HepG2 (cell line): ENCODE data around the gene FGGY. TPM values are rescaled to one million over a fixed set of nuclear protein-coding genes. Genes with fewer than 3 reads are reported as not detected.

Experiments used
- KDM4B ChIP-seq: sonication (generic); formaldehyde crosslinking; IDR thresholded peaks from 2 replicates; pipeline ENCODE4 v1.4.0; 2020; ENCODE audit warnings: missing genetic modification reagents
- MAZ ChIP-seq, 2 experiments: sonication (generic) in 1 of 2; formaldehyde crosslinking in 1 of 2; IDR thresholded peaks; 2 replicates each; pipeline versions ENCODE4 v1.5.0 to v1.6.1; 2012 to 2020; ENCODE audit warnings: low read depth in 2 of 2, mild to moderate bottlenecking in 2 of 2, borderline replicate concordance in 1 of 2, improper control_type of control experiment in 1 of 2, low read length in 1 of 2, missing genetic modification reagents in 1 of 2, moderate library complexity in 1 of 2
- MXD4 ChIP-seq: IDR thresholded peaks from 2 replicates; pipeline ENCODE4 v1.6.1; 2016; ENCODE audit warnings: mild to moderate bottlenecking, missing biosample characterization, missing genetic modification reagents
- PHB2 ChIP-seq: fragments of 450-650 bp; IDR thresholded peaks from 2 replicates; pipeline ENCODE4 v1.6.1; 2018; ENCODE audit not compliant: partially characterized antibody
- STAT6 ChIP-seq: sonication (generic); formaldehyde crosslinking; IDR thresholded peaks from 2 replicates; pipeline ENCODE4 v1.4.0; 2020; ENCODE audit warnings: missing genetic modification reagents, mild to moderate bottlenecking, borderline replicate concordance
- TAF15 ChIP-seq: fragments of 200-400 bp; formaldehyde crosslinking; IDR thresholded peaks from one replicate; pipeline ENCODE4 v1.6.1; 2018; ENCODE audit warnings: mild to moderate bottlenecking, low read depth, low read length; ENCODE audit not compliant: poor library complexity, severe bottlenecking
- TCF7L2 ChIP-seq: IDR thresholded peaks from 2 replicates; pipeline ENCODE4 v1.6.1; 2011; ENCODE audit warnings: mild to moderate bottlenecking, low read depth, low read length, moderate library complexity
- ZBTB37 ChIP-seq: sonication (generic); formaldehyde crosslinking; IDR thresholded peaks from 2 replicates; pipeline ENCODE4 v1.4.0; 2020; ENCODE audit warnings: mild to moderate bottlenecking, missing genetic modification reagents
- ZNF318 ChIP-seq: sonication (generic); formaldehyde crosslinking; IDR thresholded peaks from 2 replicates; pipeline ENCODE4 v1.4.0; 2020; ENCODE audit warnings: mild to moderate bottlenecking, missing genetic modification reagents
- ZNF44 ChIP-seq: sonication (generic); formaldehyde crosslinking; IDR thresholded peaks from 2 replicates; pipeline ENCODE4 v1.5.1; 2020; ENCODE audit warnings: mild to moderate bottlenecking, missing genetic modification reagents
- ZNF782 ChIP-seq: sonication (generic); formaldehyde crosslinking; IDR thresholded peaks from 2 replicates; pipeline ENCODE4 v1.4.0; 2020; ENCODE audit warnings: missing genetic modification reagents, mild to moderate bottlenecking, borderline replicate concordance
- ZNF792 ChIP-seq: IDR thresholded peaks from 2 replicates; pipeline ENCODE4 v1.6.1; 2016
- ZSCAN5A ChIP-seq: sonication (generic); formaldehyde crosslinking; IDR thresholded peaks from 2 replicates; pipeline ENCODE4 v1.8.0; 2022; ENCODE audit warnings: mild to moderate bottlenecking, missing genetic modification reagents, borderline replicate concordance
- polyA plus RNA-seq, 8 experiments: library from polyadenylated mRNA; depleted of rRNA in 3 of 8; stranded (reverse) in 7 of 8; unstranded in 1 of 8; fragments of >200 nt; fragmentation: Illumina TruSeq in 4 of 8; extraction: Trizol in 4 of 8; gene quantifications; 2 replicates each; pipeline versions ENCODE4 v1.2.1 to v1.2.3, GENCODE V29; 2011 to 2016; ENCODE audit warnings: low read depth in 4 of 8, missing spikeins in 1 of 8, mixed read lengths in 1 of 8; ENCODE audit not compliant: insufficient read depth in 1 of 8
- total RNA-seq, 5 experiments: library from RNA; depleted of rRNA; stranded (reverse); fragments of >200 nt; fragmentation: Illumina TruSeq; extraction: Trizol; gene quantifications; 2 replicates each; pipeline ENCODE4 v1.2.3, GENCODE V29; 2016; ENCODE audit warnings: low read depth in 1 of 5

The FGGY gene
- total and polyA plus RNA-seq, 2 of the 13 experiments (the other 11 are each of a cell fraction or from before 2014, with no cell fraction given) = 15.7 to 27.5 TPM

GRCh38 chr1:59730759-59731478, 434.0 kb downstream of the FGGY start (continued):
- TF ChIP-seq MAZ (IDR thresholded peaks at IDR 0.05; ENCODE audit: borderline replicate concordance, low read depth, low read length) = no peak
- TF ChIP-seq MAZ (CRISPR knock-in tag; IDR thresholded peaks at IDR 0.05; ENCODE audit: low read depth) = no peak
- TF ChIP-seq ZNF782 = no peak
- no peak for TF ChIP-seq ZNF44 (CRISPR knock-in tag)
- no peak for TF ChIP-seq TCF7L2
- TF ChIP-seq ZNF318 (CRISPR knock-in tag) = no peak
- TF ChIP-seq TAF15 = no peak
- TF ChIP-seq MXD4 (CRISPR knock-in tag) = no peak
- no peak for TF ChIP-seq PHB2
- TF ChIP-seq ZNF792 = peak; percentile 23; the same call in 1 of the 2 replicates
- TF ChIP-seq KDM4B (CRISPR knock-in tag) = no peak
- TF ChIP-seq ZSCAN5A = no peak
- TF ChIP-seq STAT6 (CRISPR knock-in tag) = no peak
- no peak for TF ChIP-seq ZBTB37 (CRISPR knock-in tag)
